HG02970 (cell line): Measurements from ENCODE around the gene NLK.
"Not testable (repeated sequence)": the region's sequence is repeated elsewhere in the genome, so short reads cannot be mapped to it uniquely, and the experiment has no call there.

ENCODE experiments used
- ATAC-seq: cut with Tn5 transposase; IDR thresholded peaks from one replicate; pipeline ENCODE4 v1.9.1; 2021; ENCODE audit warnings: mild to moderate bottlenecking, moderate library complexity, moderate number of reproducible peaks; ENCODE audit not compliant: unreplicated experiment, low FRiP score

The NLK gene

DNA sequence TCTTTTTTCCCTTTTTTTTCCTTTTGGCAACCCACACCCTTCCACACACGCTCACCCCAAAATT, at the start of gene NLK:
TSS of gene NLK (plus strand) at position 21 of the 64 bp plus-strand sequence. CDS start 197 bp downstream, outside the sequence.
- no peak for ATAC-seq

DNA sequence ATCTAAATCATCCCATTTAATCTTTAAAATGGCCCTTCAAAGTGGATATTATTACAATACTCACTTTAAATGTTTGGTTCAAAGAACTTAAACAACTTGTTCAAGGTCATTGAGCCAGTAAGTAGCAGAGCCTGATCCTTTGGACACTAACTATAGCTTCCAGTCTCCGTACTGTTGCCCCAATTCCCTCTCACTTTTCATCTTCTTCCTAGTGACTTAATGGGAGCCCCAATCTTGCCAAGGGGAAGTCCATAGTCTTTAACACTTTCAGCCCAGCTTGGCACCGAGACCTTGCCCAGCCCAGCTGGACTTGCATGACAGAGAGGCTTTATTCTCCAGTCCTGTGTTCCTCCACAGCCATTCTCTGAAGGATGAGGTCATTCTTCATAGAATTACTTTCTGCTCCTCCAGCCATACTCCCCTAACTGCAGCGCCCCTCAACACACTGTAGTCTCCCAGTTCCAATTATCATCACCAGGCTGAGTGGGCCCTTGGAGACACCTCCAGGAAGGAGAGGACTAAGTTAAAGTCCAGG, 49.2 kb upstream of the NLK start:
- no peak for ATAC-seq

GRCh38 chr17:27993723-27994310, 48.7 kb upstream of the NLK start:
- ATAC-seq = no peak

DNA sequence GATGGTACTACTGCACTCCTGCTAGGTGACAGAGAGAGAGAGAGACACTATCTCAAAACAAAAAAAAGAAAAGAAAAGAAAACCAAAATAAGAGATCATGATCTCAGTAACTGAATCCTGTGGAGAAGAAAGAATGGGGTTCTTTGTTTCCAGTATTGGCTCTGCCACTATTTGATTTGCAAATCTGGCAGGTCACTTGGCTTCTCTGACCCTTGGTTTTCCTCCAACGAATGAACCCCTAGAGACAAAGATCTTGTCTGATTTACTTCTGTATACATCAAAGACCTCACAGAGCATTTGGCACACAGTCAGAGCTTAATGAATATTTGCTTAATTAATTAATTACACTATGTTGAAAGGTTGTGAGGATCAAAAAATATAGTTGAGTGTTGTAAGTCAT, 47.9 kb upstream of the NLK start:
- no peak for ATAC-seq

GRCh38 chr17:27995554-27995953, 46.9 kb upstream of the NLK start:
- no peak for ATAC-seq

- no peak for ATAC-seq
Measured at GRCh38 chr17:27996202-27997043, 46.1 kb upstream of the NLK start.

DNA sequence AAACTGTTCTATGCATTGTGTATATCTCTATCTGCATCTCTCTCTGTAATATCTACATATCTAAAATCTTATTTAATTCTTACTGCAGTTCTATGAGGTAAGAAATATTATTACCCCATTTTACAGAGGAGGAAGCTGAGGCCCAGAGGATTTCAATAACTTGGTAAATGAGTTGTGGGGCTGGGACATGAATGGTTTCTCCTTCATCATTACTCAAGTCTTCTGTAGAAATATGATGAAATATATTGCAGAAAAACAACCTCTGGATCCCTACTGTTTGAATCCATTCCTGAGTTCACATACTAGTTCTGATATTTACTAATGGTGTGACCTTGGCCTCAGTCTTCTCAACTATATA, 45.5 kb upstream of the NLK start:
- ATAC-seq = no peak

GRCh38 chr17:27997522-27997921, 45.0 kb upstream of the NLK start:
- ATAC-seq = no peak

GRCh38 chr17:28001149-28001548, 41.3 kb upstream of the NLK start:
- no peak for ATAC-seq

DNA sequence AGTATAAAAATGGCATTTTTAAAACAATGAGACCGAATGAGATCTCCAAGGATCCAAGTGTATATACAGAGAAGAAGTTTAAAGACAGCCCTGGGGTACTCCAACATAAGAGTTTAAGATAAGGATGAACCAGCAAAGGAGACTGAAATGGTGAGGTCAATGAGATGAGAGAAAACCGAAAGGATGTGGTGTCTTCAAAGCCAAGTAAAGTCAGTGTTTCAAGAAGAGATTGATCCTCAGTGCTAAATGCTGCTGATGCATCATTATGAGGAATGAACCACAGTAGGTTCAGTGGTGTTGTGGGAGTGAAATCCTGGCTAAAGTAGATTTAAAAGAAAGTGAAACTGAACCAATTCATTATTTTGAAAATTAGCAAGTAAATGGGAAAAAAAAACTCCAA, 38.1 kb upstream of the NLK start:
- no peak for ATAC-seq

DNA sequence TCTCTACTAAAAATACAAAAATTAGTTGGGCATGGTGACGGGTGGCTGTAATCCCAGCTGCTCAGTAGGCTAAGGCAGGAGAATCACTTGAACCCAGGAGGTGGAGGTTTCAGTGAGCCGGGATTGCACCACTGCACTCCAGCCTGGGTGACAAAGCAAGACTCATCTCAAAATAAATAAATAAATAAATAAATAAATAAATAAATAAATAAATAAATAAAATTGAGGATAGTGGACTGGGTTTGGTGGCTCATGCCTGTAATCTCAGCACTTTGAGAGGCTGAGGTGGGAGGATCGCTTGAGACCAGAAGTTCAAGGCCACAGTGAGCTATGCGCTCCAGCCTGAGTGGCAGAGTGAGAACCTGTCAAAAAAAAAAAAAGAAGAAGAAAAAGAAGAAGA, 34.6 kb upstream of the NLK start:
- not testable (repeated sequence) for ATAC-seq

DNA sequence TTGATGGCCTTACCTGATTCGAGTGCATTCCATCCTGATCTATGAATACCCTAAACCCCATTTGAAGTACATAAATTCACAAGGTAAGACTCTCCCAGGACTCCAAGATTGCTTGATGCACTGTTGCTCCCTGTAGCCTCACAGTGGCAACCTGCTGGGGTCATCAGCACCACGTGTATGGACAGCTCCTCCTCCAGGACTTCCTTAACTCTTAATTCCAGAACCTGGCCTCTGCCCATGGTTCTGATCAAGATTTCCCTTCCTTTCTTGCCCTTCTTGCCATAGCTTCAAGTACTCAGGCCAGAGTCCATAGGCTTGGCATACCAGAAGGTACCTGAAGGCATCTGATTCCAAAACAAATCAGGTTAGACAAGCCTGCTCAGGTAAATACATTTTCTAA, 34.0 kb upstream of the NLK start:
- no peak for ATAC-seq

DNA sequence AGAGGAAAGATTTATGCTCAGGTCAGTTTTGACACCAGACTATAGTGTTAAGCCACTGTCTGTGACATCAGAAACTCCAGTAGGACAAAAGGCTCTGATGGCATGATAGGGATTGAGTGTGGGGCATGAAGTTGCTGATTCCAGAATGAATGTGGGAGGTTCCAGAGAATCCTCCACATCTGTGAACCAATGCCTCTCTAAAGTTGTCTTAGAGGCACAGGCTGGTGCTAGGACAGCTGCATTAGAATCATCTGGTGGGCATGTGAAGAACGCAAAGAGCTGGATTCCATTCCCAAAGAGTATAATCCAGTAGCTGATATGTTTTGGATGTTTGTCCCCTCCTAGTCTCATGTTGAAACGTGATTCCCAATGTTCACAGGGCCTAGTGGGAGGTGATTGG, 32.1 kb upstream of the NLK start:
- no peak for ATAC-seq

GRCh38 chr17:28018439-28019070, 23.9 kb upstream of the NLK start:
- ATAC-seq = no peak

- ATAC-seq = no peak
Measured at GRCh38 chr17:28020515-28020914, 22.0 kb upstream of the NLK start.

DNA sequence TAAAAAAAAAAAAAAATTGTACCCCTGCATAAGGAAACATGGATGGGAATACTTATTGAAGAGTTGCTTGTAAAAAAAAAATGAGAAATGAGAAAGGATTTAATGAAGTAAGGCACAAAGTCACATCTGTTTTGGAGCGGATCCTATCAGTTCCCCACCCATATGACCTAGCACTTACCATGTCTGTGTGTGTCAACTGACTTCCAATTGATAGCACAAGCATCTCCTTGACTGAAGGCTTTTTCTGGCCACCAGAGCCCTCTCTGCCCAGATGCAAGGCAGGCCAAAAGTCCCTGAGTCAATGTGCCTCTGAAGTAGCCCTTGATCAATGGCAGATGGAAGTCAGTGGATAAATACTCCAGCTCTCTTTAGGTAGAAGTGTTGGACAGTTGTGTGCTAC, 13.4 kb upstream of the NLK start:
- no peak for ATAC-seq

DNA sequence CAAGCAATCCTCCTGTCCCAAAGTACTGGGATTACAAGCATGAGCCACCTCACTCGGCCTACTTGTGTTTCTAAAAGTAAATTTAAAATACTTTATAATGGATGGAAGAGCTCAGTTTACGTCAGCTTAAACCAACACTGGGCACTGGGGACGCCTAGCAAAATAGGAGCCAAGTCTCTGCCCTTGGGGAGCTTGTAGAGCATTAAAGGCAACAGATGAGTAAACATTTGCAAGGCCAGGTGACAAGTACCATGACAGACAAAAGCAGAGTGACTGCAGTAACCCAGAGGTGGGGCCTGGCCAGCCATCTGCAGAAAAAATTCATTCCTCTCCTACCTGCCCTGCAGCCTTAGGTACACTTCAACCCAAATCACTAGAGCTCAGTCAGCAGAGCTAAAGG, 12.1 kb upstream of the NLK start:
- ATAC-seq = no peak

GRCh38 chr17:28031174-28031573, 11.3 kb upstream of the NLK start:
- no peak for ATAC-seq

- ATAC-seq = no peak
Measured at GRCh38 chr17:28033972-28034714, 8.3 kb upstream of the NLK start.

DNA sequence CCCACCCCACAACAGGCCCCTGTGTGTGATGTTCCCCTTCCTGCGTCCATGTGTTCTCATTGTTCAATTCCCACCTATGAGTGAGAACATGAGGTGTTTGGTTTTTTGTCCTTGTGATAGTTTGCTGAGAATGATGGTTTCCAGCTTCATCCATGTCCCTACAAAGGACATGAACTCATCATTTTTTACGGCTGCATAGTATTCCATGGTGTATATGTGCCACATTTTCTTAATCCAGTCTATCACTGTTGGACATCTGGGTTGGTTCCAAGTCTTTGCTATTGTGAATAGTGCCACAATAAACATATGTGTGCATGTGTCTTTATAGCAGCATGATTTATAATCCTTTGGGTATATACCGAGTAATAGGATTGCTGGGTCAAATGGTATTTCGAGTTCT, 7.0 kb upstream of the NLK start:
- ATAC-seq = not testable (repeated sequence)

GRCh38 chr17:28035884-28036283, 6.6 kb upstream of the NLK start:
- not testable (repeated sequence) for ATAC-seq
